Bronchial epithelial cell (primary cell): ENCODE data around the gene ANKRD9. TPM values are rescaled to one million over a fixed set of nuclear protein-coding genes. Genes with fewer than 3 reads are reported as not detected.

Experiments used
- DNase-seq: peaks from one replicate; pipeline ENCODE4 v3.0.0-alpha.2; 2010; ENCODE audit warnings: low read depth
- FAIRE-seq: peaks from 2 replicates; lab custom pipeline; 2011; peaks lifted over from hg19 to GRCh38; lab: Jason Lieb, UNC
- H3K27me3 ChIP-seq: 2 replicates; pipeline ENCODE4 v1.5.1; 2011; ENCODE audit warnings: low read length; ENCODE audit not compliant: control insufficient read depth, insufficient read depth
- H3K36me3 ChIP-seq: 2 replicates; pipeline ENCODE4 v1.5.1; 2011; ENCODE audit warnings: low read length; ENCODE audit not compliant: control insufficient read depth, insufficient read depth
- H3K4me3 ChIP-seq: 2 replicates; pipeline ENCODE4 v1.5.1; 2011; ENCODE audit warnings: mild to moderate bottlenecking, low read depth, low read length, control low read depth
- total RNA-seq: library from RNA; depleted of rRNA; stranded (reverse); fragments of >200 nt; gene quantifications from 2 replicates; pipeline ENCODE4 v1.2.1, GENCODE V29; 2014
- TF ChIP-seq, protein P1 (sequence below): IDR thresholded peaks from 2 replicates; pipeline ENCODE4 v1.5.1; 2011; ENCODE audit warnings: mild to moderate bottlenecking, moderate library complexity, low read length, control low read depth, inconsistent platforms; ENCODE audit not compliant: insufficient read depth, severe bottlenecking

The ANKRD9 gene
- total RNA-seq, 1 donor from 2014 or later, result 34.8 TPM

DNA sequence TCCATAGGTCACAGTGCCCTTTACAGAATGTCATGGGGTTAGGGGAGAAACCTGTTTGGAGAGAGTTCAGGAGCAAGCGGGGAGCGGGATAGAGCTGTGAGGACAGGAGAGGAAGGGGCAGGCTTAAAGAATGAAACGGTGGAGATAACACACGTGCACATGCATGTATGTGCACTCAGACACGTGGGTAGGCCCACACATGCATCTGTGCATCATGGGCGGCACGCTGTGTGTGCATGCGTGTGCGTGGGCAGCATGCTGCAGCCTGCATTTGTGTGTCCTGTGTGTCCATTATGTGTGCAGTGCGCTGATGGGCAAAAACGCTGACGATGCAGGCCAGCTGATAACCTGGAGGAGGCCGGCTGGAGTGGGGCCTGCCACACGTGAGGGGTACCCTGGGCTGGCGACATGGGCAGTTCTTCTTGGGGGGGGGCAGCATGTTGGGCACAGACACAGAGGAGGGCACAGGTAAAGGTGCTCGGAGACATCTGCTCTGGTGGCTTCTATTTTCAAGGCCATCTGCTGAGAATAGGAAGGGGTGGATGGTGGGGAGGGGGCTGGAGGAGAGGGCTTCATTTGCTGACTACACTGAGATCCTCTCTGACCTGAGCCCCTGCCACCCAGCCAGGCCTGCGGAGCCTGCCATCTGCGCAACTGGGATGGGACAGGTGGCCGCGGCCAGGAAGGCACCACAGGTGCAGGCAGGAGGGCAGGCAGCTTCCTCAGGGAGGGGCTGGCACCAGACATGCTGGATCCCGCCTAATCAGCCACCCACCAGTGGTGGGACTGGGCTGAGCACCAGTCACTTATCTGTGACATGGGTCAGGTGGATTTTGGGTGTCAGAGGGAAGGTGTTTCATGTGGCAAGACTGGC, 4.6 kb upstream of the ANKRD9 start:
- Histone ChIP-seq H3K36me3 (no peaks in the 10 kb centered on the region), H3K27me3 (no peaks in the 10 kb centered on the region), H3K4me3 (no peak overlapping the region)
- DNase-seq (no peak), FAIRE-seq (no peak)
- TF ChIP-seq, protein P1, sequence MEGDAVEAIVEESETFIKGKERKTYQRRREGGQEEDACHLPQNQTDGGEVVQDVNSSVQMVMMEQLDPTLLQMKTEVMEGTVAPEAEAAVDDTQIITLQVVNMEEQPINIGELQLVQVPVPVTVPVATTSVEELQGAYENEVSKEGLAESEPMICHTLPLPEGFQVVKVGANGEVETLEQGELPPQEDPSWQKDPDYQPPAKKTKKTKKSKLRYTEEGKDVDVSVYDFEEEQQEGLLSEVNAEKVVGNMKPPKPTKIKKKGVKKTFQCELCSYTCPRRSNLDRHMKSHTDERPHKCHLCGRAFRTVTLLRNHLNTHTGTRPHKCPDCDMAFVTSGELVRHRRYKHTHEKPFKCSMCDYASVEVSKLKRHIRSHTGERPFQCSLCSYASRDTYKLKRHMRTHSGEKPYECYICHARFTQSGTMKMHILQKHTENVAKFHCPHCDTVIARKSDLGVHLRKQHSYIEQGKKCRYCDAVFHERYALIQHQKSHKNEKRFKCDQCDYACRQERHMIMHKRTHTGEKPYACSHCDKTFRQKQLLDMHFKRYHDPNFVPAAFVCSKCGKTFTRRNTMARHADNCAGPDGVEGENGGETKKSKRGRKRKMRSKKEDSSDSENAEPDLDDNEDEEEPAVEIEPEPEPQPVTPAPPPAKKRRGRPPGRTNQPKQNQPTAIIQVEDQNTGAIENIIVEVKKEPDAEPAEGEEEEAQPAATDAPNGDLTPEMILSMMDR, result no peak

DNA sequence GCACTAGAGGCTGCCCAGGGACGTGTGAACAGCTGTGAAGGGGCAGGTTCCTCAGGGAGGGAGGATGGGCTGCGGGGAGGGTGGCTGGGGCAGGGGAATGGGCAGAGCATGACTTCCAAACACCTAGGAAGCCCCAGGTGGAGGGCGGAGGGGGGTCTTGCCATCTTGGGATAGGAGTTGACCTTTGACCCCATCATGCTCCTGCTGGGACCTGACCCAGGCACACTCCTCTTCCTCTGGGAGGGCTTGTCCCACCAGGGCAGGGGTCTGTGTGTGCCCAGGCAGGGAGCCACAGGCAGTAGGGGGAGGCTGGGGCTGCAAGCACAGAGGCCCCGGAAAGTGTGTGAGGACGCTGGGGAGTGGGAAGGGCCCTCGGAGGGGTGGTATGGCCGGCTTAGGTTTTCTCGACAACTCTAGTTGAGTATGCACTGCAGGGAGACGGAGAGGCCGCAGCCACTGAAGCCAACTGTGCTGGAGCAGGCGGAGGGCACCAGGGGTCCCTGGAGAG, 3.3 kb upstream of the ANKRD9 start:
- DNase-seq (no peak), FAIRE-seq (no peak)
- H3K36me3 ChIP-seq, result peaks cover 2% of the 10 kb centered on the region
- TF ChIP-seq, protein P1, result no peak
- H3K4me3 ChIP-seq, result no peak overlapping the region
- no peaks in the 10 kb centered on the region for H3K27me3 ChIP-seq

DNA sequence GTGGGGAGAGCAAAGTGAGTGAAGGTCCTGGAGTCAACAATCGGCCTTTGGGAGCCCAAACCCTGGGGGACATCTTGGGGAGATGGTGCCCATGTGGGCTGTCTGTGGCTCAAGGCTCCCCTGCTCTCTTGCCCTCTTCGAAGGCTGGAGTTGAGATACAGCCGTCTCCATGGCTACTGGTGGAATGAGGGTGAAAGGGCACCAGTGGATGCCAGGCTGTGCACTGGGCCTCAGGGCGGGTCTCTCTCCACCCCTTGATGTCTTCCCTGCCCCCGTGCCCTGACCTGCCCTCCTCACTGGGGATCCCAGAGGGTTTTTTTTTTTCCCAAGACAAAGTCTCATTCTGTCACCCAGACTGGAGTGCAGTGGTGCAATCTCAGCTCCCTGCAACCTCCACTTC, 2.0 kb upstream of the ANKRD9 start:
- no peak for DNase-seq
- TF ChIP-seq, protein P1, result no peak
- no peak for FAIRE-seq
- Histone ChIP-seq H3K27me3 (no peaks in the 10 kb centered on the region), H3K4me3 (no peak overlapping the region), H3K36me3 (peaks cover 2% of the 10 kb centered on the region)

DNA sequence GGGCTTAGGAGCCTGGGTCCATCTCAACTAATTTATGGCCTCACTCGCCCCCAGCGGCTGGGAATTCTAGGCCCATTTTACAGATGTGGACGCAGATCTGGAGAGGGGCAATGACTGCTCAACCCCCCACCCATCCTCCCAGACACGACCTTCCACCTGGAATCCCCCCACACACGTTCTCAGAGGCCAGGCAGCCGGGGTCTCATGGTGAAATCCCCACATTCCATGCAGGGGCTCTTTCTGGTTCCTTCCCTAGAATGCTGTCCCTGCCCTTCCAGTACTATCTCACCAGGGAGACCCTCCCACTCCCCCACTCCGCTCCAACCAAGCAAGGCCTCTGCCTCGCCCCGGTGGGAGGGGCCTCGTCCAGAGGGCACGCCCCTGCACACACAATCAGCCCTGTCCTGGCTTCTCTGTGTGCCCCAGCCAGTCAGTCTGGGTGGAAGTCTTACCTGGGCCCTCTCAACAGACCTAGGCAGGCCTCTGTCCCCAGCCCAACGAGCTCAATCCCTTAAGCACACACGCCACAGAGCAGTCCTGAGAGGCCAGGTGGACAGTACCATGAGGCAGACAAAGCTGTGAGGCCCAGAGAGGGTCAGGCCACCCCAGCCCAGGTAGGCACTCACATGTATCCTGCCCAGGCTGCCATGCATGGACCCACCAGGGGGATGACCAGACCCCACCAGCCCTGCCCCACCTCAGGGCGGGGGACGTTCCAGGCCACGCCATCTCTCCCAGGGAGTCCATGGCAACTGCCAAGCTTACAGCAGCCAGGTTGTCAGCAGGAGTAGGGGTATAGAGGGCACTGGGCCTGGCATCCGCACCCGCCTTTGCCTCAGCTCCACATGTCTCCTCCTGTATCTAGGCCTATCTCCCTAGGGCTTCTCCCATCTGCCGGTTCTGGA, 1.3 kb upstream of the ANKRD9 start:
- DNase-seq (peak; percentile 35), FAIRE-seq (no peak)
- TF ChIP-seq, protein P1, result no peak
- Histone ChIP-seq H3K4me3 (peak overlapping the region; percentile 60), H3K36me3 (peaks cover 4% of the 10 kb centered on the region), H3K27me3 (no peaks in the 10 kb centered on the region)

DNA sequence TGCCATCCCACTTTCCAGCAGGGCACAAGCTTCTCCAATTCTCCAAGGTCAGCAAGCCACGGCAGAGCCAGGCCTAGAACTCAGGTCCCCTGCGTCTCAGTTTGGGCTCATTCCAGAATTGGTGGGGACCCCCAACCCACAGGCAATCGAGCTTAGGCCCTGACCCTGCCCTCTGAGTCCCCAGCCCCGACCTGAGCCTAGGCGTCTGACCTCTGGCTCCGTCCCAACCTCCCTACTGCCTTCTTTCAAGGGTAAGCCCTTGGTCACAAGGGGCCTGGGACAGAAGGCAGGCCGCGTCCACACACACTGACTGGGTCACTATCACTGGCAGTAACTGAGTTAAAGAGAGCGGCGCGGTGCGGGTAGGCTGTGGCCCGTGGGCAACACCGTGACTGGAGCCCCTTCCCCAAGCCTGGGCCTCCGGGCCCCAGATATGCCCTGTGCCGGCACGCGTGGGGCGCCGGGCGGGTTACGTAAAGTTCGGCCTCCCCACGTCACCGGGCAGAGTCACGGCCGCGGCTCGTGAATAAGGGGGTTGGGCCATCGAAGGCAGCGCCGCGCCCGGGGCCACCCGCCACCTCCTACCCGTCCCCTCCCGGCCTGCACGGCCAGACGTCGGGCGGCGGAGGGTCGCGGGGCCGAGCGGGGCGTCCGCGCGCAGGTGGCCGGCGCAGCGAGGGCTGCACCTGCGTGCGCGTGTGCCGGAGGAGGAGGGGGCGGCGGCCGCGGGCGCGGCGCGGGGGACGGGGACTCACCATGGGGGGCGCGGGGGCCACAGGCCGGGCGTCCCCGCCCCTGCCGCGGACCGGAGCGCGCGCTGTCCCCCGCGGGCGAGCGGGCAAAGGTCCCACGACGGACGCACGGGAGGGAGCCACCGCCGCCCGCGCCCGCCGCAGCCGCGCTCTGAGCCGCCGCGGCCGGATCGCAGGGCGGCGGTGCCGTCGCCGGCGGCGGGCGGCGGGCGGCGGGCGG, 516 bp downstream of the ANKRD9 start:
- Histone ChIP-seq H3K27me3 (no peaks in the 10 kb centered on the region), H3K36me3 (peaks cover 4% of the 10 kb centered on the region), H3K4me3 (peak overlapping the region; percentile 51)
- TF ChIP-seq, protein P1, result no peak
- FAIRE-seq (no peak), DNase-seq (no peak)
